MCF 10A (cell line): Measurements from ENCODE around the gene LRP2. TPM values are rescaled to one million over a fixed set of nuclear protein-coding genes. Genes with fewer than 3 reads are reported as not detected.

Source experiments
- BruUV-seq: library from RNA; stranded (reverse); fragments of 400-500 nt; replicated peaks from 2 replicates; lab custom pipeline; 2021; lab: Mats Ljungman, UMichigan
- CTCF ChIA-PET: fragments of 300-600 bp; sonication (Branson Sonifier 250); formaldehyde crosslinking; extraction: SDS; loops from one replicate; lab custom pipeline; 2021; ENCODE audit warnings: antibody characterized with exemption, inconsistent platforms; lab: Yijun Ruan, JAX
- POLR2A ChIA-PET: fragments of 300-600, 350-650 bp; sonication (Branson Sonifier 250); formaldehyde crosslinking; extraction: SDS; loops from one replicate; lab custom pipeline; 2020; ENCODE audit warnings: antibody characterized with exemption, inconsistent platforms; lab: Yijun Ruan, JAX
- DNase-seq: peaks from one replicate; pipeline ENCODE4 v3.0.0-alpha.2; 2018; ENCODE audit not compliant: unreplicated experiment
- H3K27ac Mint-ChIP-seq: one replicate; pipeline ENCODE4 v1.8.0; 2022; ENCODE audit warnings: mild to moderate bottlenecking, low read depth, mixed read lengths; ENCODE audit not compliant: unreplicated experiment
- H3K27me3 Mint-ChIP-seq: one replicate; pipeline ENCODE4 v1.8.0; 2022; ENCODE audit warnings: mixed read lengths; ENCODE audit not compliant: insufficient read depth, unreplicated experiment
- H3K36me3 Mint-ChIP-seq: one replicate; pipeline ENCODE4 v1.8.0; 2022; ENCODE audit warnings: mild to moderate bottlenecking, moderate library complexity, mixed read lengths; ENCODE audit not compliant: insufficient read depth, unreplicated experiment
- H3K4me1 Mint-ChIP-seq: one replicate; pipeline ENCODE4 v1.8.0; 2022; ENCODE audit warnings: mixed read lengths; ENCODE audit not compliant: insufficient read depth, unreplicated experiment
- H3K4me3 Mint-ChIP-seq: one replicate; pipeline ENCODE4 v1.8.0; 2022; ENCODE audit warnings: mild to moderate bottlenecking, moderate library complexity, mixed read lengths; ENCODE audit not compliant: unreplicated experiment
- H3K9me3 Mint-ChIP-seq: one replicate; pipeline ENCODE4 v1.8.0; 2022; ENCODE audit warnings: mixed read lengths; ENCODE audit not compliant: unreplicated experiment
- intact Hi-C: fragments of 100-400 bp; cut with micrococcal nuclease; formaldehyde crosslinking; loops from 2 replicates; pipeline ENCODE4 v1.14.1; 2022
- total RNA-seq: library from RNA; stranded (reverse); gene quantifications from 2 replicates; pipeline ENCODE4 v1.2.3, GENCODE V29; 2022
- TF ChIP-seq, protein P1 (sequence below): fragments of 200-600 bp; IDR thresholded peaks from one replicate; pipeline ENCODE4 v1.8.0; 2022; ENCODE audit warnings: antibody characterized with exemption, mild to moderate bottlenecking; ENCODE audit not compliant: unreplicated experiment

Gene LRP2
- total RNA-seq, 1 experiment from 2014 or later: 0.07 TPM

DNA sequence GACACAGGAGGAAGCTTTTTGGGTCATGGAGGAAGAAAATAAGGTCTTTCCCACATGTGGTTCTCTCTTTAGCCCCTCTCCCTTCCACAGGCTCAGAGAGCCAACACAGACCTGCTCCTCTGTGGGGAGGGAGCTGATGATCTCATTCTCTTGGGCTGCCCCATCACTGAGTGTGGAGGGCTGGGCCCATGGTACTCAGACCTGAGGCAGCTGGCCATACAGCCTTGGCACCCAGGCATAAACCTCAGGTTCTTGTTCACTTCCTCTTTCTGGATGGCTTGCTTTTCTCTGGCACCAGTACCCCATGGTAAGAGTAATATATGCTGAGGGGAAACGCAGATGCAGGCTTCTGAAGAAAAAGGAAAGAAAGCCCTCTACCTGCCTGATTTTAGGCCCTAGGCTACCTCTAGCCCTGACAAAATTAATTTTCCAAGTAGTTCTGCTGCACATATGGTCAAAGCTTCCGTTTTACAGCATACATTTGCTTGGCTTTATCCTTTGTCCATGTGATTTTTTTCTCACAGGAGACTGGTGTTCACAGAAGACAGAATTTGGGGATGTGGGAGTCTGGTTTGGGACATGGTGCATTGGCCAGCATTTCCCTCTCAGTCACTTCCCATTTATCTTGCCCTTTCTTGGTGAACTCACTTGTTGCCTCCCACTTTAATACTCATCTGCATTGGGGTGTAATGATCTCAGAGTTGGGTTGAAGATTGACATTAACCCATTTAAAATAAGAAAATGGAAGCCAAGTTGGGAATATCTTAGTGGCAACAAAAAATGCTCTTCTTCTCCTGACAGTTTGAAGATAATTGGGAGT, 281.9 kb downstream of the LRP2 start:
- no peaks in the 10 kb centered on the region for H3K9me3 Mint-ChIP-seq
- no peaks in the 10 kb centered on the region for H3K4me1 Mint-ChIP-seq
- TF ChIP-seq, protein P1, sequence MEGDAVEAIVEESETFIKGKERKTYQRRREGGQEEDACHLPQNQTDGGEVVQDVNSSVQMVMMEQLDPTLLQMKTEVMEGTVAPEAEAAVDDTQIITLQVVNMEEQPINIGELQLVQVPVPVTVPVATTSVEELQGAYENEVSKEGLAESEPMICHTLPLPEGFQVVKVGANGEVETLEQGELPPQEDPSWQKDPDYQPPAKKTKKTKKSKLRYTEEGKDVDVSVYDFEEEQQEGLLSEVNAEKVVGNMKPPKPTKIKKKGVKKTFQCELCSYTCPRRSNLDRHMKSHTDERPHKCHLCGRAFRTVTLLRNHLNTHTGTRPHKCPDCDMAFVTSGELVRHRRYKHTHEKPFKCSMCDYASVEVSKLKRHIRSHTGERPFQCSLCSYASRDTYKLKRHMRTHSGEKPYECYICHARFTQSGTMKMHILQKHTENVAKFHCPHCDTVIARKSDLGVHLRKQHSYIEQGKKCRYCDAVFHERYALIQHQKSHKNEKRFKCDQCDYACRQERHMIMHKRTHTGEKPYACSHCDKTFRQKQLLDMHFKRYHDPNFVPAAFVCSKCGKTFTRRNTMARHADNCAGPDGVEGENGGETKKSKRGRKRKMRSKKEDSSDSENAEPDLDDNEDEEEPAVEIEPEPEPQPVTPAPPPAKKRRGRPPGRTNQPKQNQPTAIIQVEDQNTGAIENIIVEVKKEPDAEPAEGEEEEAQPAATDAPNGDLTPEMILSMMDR: no peak
- POLR2A ChIA-PET: interaction anchor here (0.9 kb wide), 1 partner anchor 9 kb away, joined by 4 read pairs; no protein-coding TSS in a partner anchor
- H3K4me3 Mint-ChIP-seq: no peak overlapping the region
- BruUV-seq: no TSS peak
- H3K36me3 Mint-ChIP-seq: no peaks in the 10 kb centered on the region
- no peak for DNase-seq
- CTCF ChIA-PET: no interaction called here
- intact Hi-C loops: no loop called here
- no peaks in the 10 kb centered on the region for H3K27me3 Mint-ChIP-seq
- H3K27ac Mint-ChIP-seq: no peak overlapping the region

- no TSS peak for BruUV-seq
- ChIA-PET CTCF (interaction anchor here (0.7 kb wide), 1 partner anchor 33 kb away, joined by 3 read pairs; no protein-coding TSS in a partner anchor), POLR2A (no interaction called here)
- Mint-ChIP-seq H3K27ac (no peak overlapping the region), H3K9me3 (no peaks in the 10 kb centered on the region), H3K27me3 (no peaks in the 10 kb centered on the region), H3K4me1 (no peaks in the 10 kb centered on the region), H3K36me3 (no peaks in the 10 kb centered on the region), H3K4me3 (no peak overlapping the region)
- no peak for DNase-seq
- TF ChIP-seq, protein P1: no peak
- intact Hi-C loops: no loop called here
Measured at GRCh38 chr2:169077674-169078240, 284.6 kb downstream of the LRP2 start.

Other genes with a start within 250 kb of the LRP2 start
- 9.0 and 12.7 TPM in 2 replicates for gene BBS5, start 117.0 kb upstream of the LRP2 start, total RNA-seq
- 0.34 and 0.35 TPM in 2 replicates for gene KLHL41, start 147.2 kb upstream of the LRP2 start, total RNA-seq
- gene FASTKD1, start 211.3 kb upstream of the LRP2 start, total RNA-seq: 34.5 and 39.9 TPM in 2 replicates
- gene PPIG, start 221.8 kb upstream of the LRP2 start, total RNA-seq: 64.7 and 80.2 TPM in 2 replicates